DND-41 (cell line): ENCODE results near the gene SYNPO.

ENCODE experiments used
- CTCF ChIP-seq: IDR thresholded peaks from 2 replicates; pipeline ENCODE4 v1.5.1; 2012; ENCODE audit warnings: borderline replicate concordance, low read length, moderate library complexity, mild to moderate bottlenecking; ENCODE audit not compliant: poor library complexity, severe bottlenecking; ENCODE audit errors: extremely low read depth
- EZH2 ChIP-seq: IDR thresholded peaks from 3 replicates; pipeline ENCODE4 v1.6.1; 2012; ENCODE audit warnings: borderline replicate concordance, low read depth, mild to moderate bottlenecking, moderate library complexity, low read length, inconsistent platforms; ENCODE audit not compliant: severe bottlenecking

DNA sequence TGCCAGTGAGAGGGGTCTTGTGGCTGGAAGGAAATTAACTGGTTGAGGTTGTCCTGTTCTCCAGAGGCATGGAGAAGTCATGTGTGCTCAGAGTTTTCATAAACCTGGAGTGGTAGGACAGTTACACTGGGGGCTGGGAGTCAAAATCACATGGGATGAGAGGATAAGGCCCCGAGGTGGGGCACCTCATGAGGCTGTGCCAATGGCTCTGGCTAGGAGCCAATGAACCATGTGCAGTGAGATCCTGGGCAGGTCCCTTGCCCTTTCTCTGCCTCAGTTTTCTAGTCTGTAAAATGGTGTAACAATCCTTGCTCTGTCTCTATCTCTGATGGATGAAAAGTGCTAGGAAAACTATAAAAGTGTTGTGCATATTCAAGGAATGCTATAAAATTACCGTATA, 7.0 kb upstream of the SYNPO start:
- no peak for TF ChIP-seq CTCF
- TF ChIP-seq EZH2: no peak
